Lung (tissue), 12 donors: ENCODE measurements around the gene PSRC1. TPM values are rescaled to one million over a fixed set of nuclear protein-coding genes. Genes with fewer than 3 reads are reported as not detected.

Experiments
- ATAC-seq: fragments of 200-7000 bp; cut with Tn5 transposase; one replicate; pipeline ENCODE4 v1.9.1; 2020; ENCODE audit warnings: moderate number of reproducible peaks; ENCODE audit not compliant: insufficient read depth, low FRiP score
- DNase-seq, 3 donors: peaks; one replicate each; pipeline ENCODE4 v3.0.0-alpha.2; 2013 to 2017
- H3K27ac ChIP-seq, 2 donors: one replicate each; pipeline ENCODE4 v1.5.1; 2013; ENCODE audit warnings: mild to moderate bottlenecking in 2 of 2, moderate library complexity in 2 of 2, control low read depth in 1 of 2, inconsistent platforms in 1 of 2, low read depth in 1 of 2, low read length in 1 of 2
- H3K27me3 ChIP-seq, 3 donors: one replicate each; pipeline ENCODE4 v1.5.1; 2013; ENCODE audit warnings: low read length in 2 of 3; ENCODE audit not compliant: control insufficient read depth in 3 of 3, insufficient read depth in 3 of 3
- H3K36me3 ChIP-seq, 4 donors: one replicate each; pipeline ENCODE4 v1.5.1; 2013; ENCODE audit warnings: low read length in 4 of 4, mild to moderate bottlenecking in 1 of 4, moderate library complexity in 1 of 4; ENCODE audit not compliant: control insufficient read depth in 4 of 4, insufficient read depth in 4 of 4
- H3K4me1 ChIP-seq, 5 donors: one replicate each; pipeline ENCODE4 v1.5.1; 2013; ENCODE audit warnings: low read length in 5 of 5, mild to moderate bottlenecking in 2 of 5, moderate library complexity in 1 of 5; ENCODE audit not compliant: control insufficient read depth in 5 of 5, insufficient read depth in 5 of 5
- H3K4me3 ChIP-seq: one replicate; pipeline ENCODE4 v1.5.1; 2013; ENCODE audit warnings: mild to moderate bottlenecking, control low read depth, moderate library complexity
- H3K9ac ChIP-seq, 2 donors: one replicate each; pipeline ENCODE4 v1.5.1; 2013; ENCODE audit warnings: low read length in 2 of 2, control low read depth in 1 of 2; ENCODE audit not compliant: insufficient read depth in 1 of 2
- H3K9me3 ChIP-seq, 4 donors: one replicate each; pipeline ENCODE4 v1.5.1; 2013; ENCODE audit warnings: low read length in 3 of 4, mild to moderate bottlenecking in 1 of 4, moderate library complexity in 1 of 4; ENCODE audit not compliant: control insufficient read depth in 4 of 4, insufficient read depth in 3 of 4
- WGBS, 2 donors: extraction: QIAGEN DNeasy Blood & Tissue Kit; methylation state at CpG; one replicate each; pipeline ENCODE4 v1.1.7; 2013; 5-methylcytosine and 5-hydroxymethylcytosine counted together
- polyA plus RNA-seq, 2 donors: library from polyadenylated mRNA; stranded (reverse); fragments of 200-250 nt; gene quantifications; one replicate each; pipeline ENCODE4 v1.2.1, GENCODE V29; 2013
- total RNA-seq, 2 donors: library from RNA; depleted of rRNA in 1 of 2; stranded (reverse); fragments of >200 nt in 1 of 2; gene quantifications; one replicate each; pipeline ENCODE4 v1.2.1, GENCODE V29; 2014 to 2021
- TF ChIP-seq, protein P1 (sequence below): IDR thresholded peaks from 2 replicates; pipeline ENCODE4 v1.5.1; 2012; ENCODE audit warnings: mild to moderate bottlenecking; ENCODE audit errors: control extremely low read depth, extremely low read depth
- donor health status: control.
- donor health status: control.
- donor health status: Bipolar disorder and iron deficiency.
- donor health status: healthy.
- donor health status: DM: yes; HTN: yes; CAD: no.

The PSRC1 gene
- total and polyA plus RNA-seq, 4 donors, result 2.7 to 4.9 (median 4.8) TPM

DNA sequence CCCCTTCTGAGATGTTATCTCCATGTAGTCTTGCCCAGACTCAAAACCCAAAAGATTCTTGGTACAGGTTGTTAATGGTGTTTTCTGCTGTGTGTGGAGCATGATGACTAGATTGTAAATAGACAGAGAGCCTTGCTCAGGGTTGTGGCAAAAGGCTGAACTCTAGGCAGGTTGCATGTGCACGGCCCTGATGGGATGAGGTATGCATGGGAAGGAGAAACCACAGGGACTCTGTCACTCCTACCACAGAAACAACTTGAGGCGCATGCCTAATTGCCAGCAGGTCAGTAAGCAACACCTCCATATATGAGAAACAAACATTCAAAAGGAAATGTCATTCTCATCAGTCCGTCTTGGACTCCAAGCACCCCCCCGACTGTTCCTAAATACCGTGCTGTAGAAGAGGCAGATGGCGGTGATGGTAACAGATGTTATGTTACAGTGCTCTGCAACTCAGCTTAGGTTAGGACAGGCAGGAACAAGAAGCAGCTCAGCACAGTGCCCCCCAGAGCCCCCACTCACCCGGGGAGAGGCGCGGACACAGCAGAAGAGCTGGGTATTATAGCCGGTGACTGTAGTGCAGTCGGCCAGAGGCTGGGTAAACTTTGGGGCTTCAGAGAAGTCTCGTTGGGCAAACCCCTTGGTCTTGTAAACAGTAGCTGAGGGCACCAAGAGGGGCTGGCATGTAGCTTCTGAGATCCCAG lies 12.9 kb upstream of the PSRC1 start:
- no peaks in the 10 kb centered on the region for H3K9me3 ChIP-seq
- no peak for DNase-seq
- no peak overlapping the region for H3K4me3 ChIP-seq
- no peak for ATAC-seq
- 82 to 89% methylated on average over 12 of the region's 12 CpGs for WGBS, 2 donors
- H3K27ac ChIP-seq, result no peak overlapping the region
- no peaks in the 10 kb centered on the region for H3K36me3 ChIP-seq
- no peaks in the 10 kb centered on the region for H3K27me3 ChIP-seq
- H3K9ac ChIP-seq, result no peak overlapping the region
- peaks cover 4 to 44% (median 25%) of the 10 kb centered on the region in 5 donors for H3K4me1 ChIP-seq
- TF ChIP-seq, protein P1, sequence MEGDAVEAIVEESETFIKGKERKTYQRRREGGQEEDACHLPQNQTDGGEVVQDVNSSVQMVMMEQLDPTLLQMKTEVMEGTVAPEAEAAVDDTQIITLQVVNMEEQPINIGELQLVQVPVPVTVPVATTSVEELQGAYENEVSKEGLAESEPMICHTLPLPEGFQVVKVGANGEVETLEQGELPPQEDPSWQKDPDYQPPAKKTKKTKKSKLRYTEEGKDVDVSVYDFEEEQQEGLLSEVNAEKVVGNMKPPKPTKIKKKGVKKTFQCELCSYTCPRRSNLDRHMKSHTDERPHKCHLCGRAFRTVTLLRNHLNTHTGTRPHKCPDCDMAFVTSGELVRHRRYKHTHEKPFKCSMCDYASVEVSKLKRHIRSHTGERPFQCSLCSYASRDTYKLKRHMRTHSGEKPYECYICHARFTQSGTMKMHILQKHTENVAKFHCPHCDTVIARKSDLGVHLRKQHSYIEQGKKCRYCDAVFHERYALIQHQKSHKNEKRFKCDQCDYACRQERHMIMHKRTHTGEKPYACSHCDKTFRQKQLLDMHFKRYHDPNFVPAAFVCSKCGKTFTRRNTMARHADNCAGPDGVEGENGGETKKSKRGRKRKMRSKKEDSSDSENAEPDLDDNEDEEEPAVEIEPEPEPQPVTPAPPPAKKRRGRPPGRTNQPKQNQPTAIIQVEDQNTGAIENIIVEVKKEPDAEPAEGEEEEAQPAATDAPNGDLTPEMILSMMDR, result no peak

DNA sequence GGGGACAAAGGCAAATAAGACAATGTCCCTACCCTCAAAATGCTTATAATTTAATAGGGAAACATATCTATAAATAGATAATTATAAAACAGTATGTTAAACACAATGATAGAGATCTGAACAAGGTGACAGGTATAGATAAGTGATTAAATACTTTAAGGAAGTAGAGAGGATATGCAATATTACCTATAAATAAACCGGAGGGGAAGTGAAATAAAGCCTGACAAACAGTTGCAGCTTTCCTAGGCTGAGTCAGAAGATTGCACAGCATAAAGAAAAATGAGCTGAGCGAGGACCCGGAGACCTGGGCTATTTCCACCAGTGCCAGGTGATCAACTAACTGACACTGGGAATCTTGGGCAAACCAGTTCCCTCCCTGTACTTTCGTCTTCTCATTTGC lies 11.5 kb upstream of the PSRC1 start:
- 34 to 52% methylated on average over 4 of the region's 4 CpGs for WGBS, 2 donors
- ATAC-seq, result no peak
- no peak overlapping the region for H3K4me3 ChIP-seq

DNA sequence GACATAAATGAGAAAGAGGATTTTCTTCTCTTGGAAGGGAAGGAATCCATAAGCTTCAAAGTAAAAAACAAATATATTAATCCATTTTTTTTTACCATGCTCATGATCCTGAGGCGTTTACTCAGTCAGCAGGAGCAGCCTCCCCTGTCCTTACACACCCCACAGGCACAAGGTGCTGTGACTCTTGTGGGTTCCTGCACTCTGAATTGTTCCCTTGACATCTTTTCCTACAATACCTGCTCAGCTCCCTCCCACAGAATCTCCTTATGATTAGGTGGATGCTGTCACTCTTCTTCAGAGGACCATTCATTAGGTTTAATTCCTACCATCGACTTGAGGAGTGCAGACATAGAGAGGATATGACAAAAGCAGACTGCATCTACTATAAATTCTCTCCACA lies 10.1 kb upstream of the PSRC1 start:
- Histone ChIP-seq H3K4me1 (peaks cover 0 to 16% (median 4%) of the 10 kb centered on the region in 5 donors), H3K4me3 (no peak overlapping the region), H3K9ac (no peak overlapping the region), H3K27ac (no peak overlapping the region), H3K9me3 (no peaks in the 10 kb centered on the region), H3K27me3 (no peaks in the 10 kb centered on the region), H3K36me3 (no peaks in the 10 kb centered on the region)
- 65 to 82% methylated on average over 2 of the region's 2 CpGs for WGBS, 2 donors
- TF ChIP-seq, protein P1, result no peak
- no peak for DNase-seq
- ATAC-seq, result no peak

More for the DNA sequence above, 11.5 kb upstream of the PSRC1 start:
- no peak overlapping the region for H3K27ac ChIP-seq
- H3K9me3 ChIP-seq, result no peaks in the 10 kb centered on the region
- DNase-seq, result no peak
- TF ChIP-seq, protein P1, result no peak
- H3K36me3 ChIP-seq, result no peaks in the 10 kb centered on the region
- no peak overlapping the region for H3K9ac ChIP-seq
- peaks cover 4 to 31% (median 17%) of the 10 kb centered on the region in 5 donors for H3K4me1 ChIP-seq
- H3K27me3 ChIP-seq, result no peaks in the 10 kb centered on the region

DNA sequence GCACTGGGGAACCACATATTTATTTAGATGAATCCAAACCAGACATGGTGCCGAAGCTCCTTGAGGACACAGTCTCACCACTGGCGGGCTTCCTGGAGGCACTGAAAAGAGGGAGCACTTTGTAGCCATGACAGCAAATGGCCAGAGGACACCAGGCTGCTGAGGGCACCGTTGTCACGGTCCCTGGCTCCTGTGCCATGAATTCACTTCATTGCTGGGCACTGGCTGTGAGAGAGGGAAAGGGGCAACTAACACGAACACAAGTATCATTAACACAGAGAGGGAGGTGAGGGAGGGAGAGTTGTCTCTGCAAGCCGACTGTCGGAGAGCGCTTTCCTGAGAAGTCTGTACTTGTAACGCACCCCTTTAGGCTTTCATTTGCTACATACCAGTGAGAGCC lies 9.4 kb upstream of the PSRC1 start:
- Histone ChIP-seq H3K4me3 (no peak overlapping the region), H3K27ac (no peak overlapping the region), H3K9ac (no peak overlapping the region), H3K27me3 (no peaks in the 10 kb centered on the region), H3K9me3 (no peaks in the 10 kb centered on the region), H3K4me1 (peaks cover 0 to 10% (median 2%) of the 10 kb centered on the region in 5 donors), H3K36me3 (no peaks in the 10 kb centered on the region)
- DNase-seq (no peak), ATAC-seq (no peak)
- 74 to 90% methylated on average over 9 of the region's 9 CpGs for WGBS, 2 donors
- TF ChIP-seq, protein P1, result no peak
